Amniotic epithelial cell (primary cell): ENCODE results near the gene SSNA1.
"Not testable (repeated sequence)": the region's sequence is repeated elsewhere in the genome, so short reads cannot be mapped to it uniquely, and the experiment has no call there.

Experiments
- DNase-seq: peaks from one replicate; pipeline ENCODE4 v3.0.0-alpha.2; 2010; ENCODE audit warnings: low read depth

Gene SSNA1

DNA sequence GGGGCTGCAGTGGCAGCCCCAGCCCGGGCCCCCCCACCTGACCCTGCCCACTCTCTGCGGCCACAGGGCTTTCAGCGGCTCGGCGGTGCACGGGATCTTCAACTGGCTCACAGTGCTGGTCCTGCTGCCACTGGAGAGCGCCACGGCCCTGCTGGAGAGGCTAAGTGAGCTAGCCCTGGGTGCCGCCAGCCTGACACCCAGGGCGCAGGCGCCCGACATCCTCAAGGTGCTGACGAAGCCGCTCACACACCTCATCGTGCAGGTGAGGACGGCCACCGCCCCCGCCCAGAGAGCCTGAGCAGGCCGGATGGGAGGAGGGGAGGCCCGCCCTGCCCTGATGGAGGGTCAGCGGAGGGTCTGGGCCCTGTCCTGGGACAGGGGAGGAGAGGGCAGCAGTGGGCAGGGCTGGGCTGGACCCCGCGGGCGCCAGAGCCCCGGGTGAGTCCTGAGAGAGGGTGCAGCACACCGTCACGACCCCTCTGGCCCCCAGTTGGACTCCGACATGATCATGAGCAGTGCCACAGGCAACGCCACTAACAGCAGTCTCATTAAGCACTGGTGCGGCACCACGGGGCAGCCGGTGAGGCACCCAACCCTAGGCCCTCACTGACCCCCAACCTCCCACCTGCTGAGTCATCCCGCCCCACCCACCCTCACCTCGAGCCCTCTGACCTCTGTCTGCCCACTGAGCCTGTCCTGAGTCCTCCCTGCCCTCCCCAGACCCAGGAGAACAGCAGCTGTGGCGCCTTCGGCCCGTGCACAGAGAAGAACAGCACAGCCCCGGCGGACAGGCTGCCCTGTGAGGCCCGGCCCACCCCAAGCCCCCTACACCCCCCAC, 44.9 kb downstream of the SSNA1 start:
- no peak for DNase-seq

DNA sequence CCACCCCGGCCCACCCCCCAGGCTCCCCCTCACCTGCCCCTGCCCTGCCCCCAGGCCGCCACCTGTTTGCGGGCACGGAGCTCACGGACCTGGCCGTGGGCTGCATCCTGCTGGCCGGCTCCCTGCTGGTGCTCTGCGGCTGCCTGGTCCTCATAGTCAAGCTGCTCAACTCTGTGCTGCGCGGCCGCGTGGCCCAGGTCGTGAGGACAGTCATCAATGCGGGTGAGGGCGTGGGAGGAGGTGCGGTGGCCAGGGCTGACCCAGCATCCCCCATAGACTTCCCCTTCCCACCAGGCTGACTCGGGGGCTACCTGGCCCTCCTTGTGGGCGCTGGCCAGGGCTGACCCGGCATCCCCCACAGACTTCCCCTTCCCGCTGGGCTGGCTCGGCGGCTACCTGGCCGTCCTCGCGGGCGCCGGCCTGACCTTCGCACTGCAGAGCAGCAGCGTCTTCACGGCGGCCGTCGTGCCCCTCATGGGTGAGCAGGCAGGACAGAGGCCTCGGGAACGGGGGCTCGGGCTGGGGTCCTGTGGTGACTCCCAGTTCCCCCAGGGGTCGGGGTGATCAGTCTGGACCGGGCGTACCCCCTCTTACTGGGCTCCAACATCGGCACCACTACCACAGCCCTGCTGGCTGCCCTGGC, 45.7 kb downstream of the SSNA1 start:
- no peak for DNase-seq

DNA sequence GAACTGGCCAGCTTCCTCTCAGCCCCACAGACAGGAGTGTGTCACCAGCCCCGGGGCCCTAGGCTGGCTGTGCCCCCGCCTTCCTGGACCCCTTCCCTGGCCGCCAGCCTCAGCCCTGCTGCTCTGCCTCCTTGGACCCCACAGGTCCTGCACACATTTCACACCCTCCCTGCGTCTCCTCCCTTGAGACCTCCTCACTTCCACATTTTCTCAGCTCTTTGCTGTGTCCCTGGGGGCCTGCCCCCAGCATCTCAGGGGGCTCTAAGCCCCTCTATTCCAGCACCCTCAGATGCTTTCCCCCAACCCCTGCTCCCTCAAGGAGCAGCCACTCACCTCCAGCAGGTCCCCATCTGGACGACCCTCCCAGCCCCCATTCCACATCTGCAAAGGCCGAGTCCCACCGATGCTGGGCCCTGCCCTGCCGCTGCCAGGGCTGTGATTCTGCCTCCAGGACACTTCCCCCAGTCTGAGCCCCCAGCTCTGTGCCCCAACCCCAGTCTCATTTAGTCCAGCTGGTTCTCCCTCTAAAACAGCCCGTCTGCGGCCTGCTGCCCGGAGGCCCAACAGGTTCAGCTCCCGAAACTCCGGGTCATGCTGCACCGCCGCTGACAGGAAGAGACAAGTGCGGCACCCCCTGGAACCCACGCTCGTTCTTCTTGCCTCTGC, 46.4 kb downstream of the SSNA1 start:
- no peak for DNase-seq

DNA sequence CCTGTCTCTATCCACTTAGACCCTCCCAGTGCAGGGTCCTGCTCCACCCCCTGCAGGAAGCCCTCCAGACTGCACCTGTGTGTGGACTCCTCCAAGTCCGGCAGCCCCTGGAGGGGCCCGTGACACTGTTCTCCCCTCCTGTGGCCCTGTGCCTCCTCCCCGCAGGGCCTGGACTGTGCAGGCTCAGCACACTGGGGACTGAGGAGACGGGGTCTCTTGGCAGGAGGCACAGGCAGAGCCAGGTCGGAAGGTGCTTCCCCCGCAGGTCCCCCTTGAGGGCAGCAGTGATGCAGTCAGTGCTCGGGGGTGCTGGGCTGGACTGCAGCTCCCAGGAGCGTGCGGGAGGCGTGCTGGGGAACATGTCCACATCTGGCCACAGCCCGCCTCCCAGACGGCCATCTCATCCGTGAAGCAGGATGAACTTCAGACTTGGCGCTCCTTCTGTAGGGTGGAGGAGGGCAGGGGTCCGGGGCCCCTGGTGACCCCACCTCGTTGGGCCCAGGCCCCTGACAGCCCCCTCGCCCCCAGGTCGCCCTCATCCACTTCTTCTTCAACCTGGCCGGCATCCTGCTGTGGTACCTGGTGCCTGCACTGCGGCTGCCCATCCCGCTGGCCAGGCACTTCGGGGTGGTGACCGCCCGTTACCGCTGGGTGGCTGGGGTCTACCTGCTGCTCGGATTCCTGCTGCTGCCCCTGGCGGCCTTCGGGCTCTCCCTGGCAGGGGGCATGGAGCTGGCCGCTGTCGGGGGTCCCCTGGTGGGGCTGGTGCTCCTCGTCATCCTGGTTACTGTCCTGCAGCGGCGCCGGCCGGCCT, 47.2 kb downstream of the SSNA1 start:
- no peak for DNase-seq

DNA sequence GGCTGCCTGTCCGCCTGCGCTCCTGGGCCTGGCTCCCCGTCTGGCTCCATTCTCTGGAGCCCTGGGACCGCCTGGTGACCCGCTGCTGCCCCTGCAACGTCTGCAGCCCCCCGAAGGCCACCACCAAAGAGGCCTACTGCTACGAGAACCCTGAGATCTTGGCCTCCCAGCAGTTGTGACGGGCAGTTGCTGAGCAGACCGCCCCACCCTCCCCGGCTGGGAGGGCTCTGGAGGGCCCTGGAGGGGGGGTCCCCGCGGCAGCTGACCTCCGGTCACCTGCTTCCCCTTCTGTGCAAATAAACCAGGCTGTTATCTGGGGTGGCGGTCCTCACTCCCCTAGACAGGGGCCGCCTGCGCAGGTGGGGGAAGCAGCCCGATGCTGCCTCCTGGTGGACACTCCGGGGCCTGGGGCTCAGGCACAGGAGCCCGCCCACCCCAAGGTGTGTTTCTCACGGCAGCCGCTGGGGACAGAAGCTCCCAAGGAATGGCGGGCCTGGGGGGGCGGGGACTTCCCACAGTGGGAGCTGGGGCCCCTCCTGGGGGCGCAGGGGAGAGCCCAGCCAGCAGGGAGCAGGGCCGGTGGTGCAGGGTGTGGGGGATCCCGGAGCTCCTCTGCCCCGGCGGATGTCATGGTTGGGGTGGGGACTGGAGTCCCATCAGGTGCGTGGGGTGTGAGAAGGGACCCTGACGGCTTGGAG, 47.9 kb downstream of the SSNA1 start:
- DNase-seq, result peak; percentile 49

DNA sequence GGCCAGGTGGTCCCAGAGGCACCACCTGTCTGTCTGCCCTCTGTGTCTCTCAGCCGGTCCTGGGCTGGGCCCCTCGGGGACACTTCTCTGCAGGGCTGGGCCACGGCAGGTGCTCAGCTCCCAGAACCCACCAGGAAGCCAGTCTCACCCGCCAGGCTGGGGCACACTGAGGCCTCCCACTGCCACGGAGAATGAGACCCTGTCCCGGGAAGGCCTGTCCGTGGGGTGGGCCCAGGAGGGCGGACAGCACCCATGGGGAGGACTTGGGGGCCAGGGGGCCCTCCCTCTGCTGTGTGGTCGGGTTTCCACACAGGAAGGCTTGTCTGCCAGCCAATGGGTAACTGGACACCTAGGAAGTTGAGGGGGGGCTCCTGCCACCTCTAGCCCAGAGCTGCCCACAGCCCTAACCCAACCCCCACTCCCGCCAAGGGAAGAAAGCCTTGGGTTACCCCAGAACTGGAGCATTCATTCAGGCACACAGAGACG, 48.5 kb downstream of the SSNA1 start:
- no peak for DNase-seq

DNA sequence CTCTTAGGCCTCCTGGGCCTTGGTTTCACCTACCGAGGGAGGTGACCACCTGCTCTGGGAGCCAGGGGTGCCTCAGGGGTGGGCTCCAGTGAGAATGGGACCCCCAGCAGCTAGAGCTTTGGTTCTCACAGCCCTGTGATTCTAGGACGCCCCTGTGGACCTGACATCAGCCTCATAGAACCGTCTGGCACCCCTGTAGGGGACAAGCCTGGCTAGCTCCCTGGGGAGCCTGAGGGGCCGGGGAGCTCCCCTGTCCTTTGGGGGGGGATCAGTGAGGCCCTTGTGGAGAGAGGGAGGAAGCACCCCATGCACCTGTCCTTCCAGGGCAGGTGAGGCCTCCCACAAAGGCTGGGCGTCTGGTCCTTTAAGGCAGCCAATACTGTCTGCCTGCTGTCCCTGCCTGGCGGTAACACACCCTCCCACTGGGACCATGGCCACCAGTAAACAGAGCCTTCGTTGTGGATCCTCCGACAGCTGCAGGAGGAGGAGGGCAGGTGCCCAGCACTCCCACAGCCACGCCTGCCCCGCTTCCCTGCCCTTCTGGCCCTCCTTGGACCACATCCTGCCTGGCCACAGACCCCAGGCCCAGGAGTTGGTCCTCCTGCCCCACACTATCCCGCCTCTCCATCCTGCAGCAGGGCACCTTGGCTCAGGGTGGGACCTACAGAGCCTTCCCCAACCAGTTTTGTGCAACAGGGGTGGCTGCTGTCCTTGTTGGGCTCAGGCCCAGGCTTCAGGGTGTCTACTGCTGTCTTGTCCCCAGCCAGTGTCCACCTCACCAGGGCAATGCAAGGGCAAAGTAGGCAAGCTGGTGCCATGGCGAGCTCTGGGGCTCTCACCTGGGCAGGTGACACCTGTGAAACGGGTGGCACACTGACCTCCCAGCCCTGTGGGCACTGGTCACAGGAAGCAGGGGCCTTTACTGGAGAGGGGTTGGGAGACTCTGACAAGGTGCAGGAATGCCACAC, 49.6 kb downstream of the SSNA1 start:
- no peak for DNase-seq

DNA sequence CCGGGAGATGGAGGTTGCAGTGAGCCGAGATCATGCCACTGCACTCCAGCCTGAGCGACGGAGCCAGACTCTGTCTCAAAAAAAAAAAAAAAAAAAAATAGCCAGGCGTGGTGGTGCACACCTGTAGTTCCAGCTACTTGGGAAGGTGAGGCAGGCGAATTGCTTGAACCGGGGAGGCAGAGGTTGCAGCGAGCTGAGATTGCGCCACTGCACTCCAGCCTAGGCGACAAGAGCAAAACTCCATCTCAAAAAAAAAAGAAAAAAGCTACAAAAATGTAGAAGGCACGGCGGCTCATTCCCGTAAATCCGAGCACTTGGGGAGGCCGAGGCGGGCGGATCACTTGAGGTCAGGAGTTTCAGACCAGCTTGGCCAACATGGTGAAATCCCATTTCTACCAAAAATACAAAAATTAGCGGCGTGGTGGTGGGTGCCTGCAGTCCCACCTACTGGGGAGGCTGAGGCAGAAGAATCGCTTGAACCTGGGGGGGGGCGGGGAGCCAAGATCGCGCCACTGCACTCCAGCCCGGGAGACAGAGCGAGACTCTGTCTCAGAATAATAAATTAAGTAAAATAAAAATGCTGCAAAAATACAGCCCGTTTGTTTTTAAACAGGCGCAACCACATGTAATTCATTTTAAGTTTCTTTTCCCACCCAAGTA, 51.2 kb downstream of the SSNA1 start:
- DNase-seq, result not testable (repeated sequence)
